ENCODE measurements around the gene FOXN4.

Gene FOXN4

GRCh38 chr12:109304485-109304884 is 4.6 kb downstream of the FOXN4 start:
- no peak for DNase-seq

GRCh38 chr12:109302770-109303169 is 6.3 kb downstream of the FOXN4 start:
- DNase-seq: no peak

- no peak for DNase-seq
Measured at GRCh38 chr12:109302358-109302757, 6.7 kb downstream of the FOXN4 start.

GRCh38 chr12:109301643-109302168 is 7.4 kb downstream of the FOXN4 start:
- no peak for DNase-seq

- DNase-seq: no peak
Measured at GRCh38 chr12:109299849-109300248, 9.2 kb downstream of the FOXN4 start.

- DNase-seq: no peak
Measured at GRCh38 chr12:109296431-109296830, 12.7 kb downstream of the FOXN4 start.

- DNase-seq: no peak
Measured at GRCh38 chr12:109295764-109296425, 13.2 kb downstream of the FOXN4 start.

- DNase-seq: no peak
Measured at GRCh38 chr12:109294286-109294796, 14.7 kb downstream of the FOXN4 start.

- no peak for DNase-seq
Measured at GRCh38 chr12:109293106-109293505, 16.0 kb downstream of the FOXN4 start.

GRCh38 chr12:109292342-109292711 is 16.8 kb downstream of the FOXN4 start:
- DNase-seq: no peak

GRCh38 chr12:109291521-109292341 is 17.4 kb downstream of the FOXN4 start:
- no peak for DNase-seq

GRCh38 chr12:109291117-109291516 is 18.0 kb downstream of the FOXN4 start:
- DNase-seq: no peak

- peak; percentile 9 for DNase-seq
Measured at GRCh38 chr12:109290061-109290460, 19.0 kb downstream of the FOXN4 start.

- DNase-seq: no peak
Measured at GRCh38 chr12:109289551-109289950, 19.5 kb downstream of the FOXN4 start.

- DNase-seq: no peak
Measured at GRCh38 chr12:109289004-109289403, 20.1 kb downstream of the FOXN4 start.

GRCh38 chr12:109288571-109288970 is 20.5 kb downstream of the FOXN4 start:
- DNase-seq: no peak

- no peak for DNase-seq
Measured at GRCh38 chr12:109287811-109288469, 21.1 kb downstream of the FOXN4 start.

- no peak for DNase-seq
Measured at GRCh38 chr12:109287181-109287580, 21.9 kb downstream of the FOXN4 start.

- DNase-seq: no peak
Measured at GRCh38 chr12:109286652-109287051, 22.4 kb downstream of the FOXN4 start.

- DNase-seq: no peak
Measured at GRCh38 chr12:109286252-109286651, 22.8 kb downstream of the FOXN4 start.

GRCh38 chr12:109284392-109284791 is 24.7 kb downstream of the FOXN4 start:
- no peak for DNase-seq

GRCh38 chr12:109281452-109281851 is 27.6 kb downstream of the FOXN4 start:
- DNase-seq: no peak

- DNase-seq: no peak
Measured at GRCh38 chr12:109279525-109279924, 29.6 kb downstream of the FOXN4 start.

- no peak for DNase-seq
Measured at GRCh38 chr12:109278912-109279311, 30.2 kb downstream of the FOXN4 start.

Data from MV-4-11 (cell line).